Vagina (tissue), 2 donors: ENCODE measurements around the gene C2orf49. TPM values are rescaled to one million over a fixed set of nuclear protein-coding genes. Genes with fewer than 3 reads are reported as not detected.

Experiments
- DNase-seq, 2 donors: peaks; one replicate each; pipeline ENCODE4 v3.0.0-alpha.2; 2017; ENCODE audit errors: extremely low spot score in 2 of 2
- H3K27ac ChIP-seq: fragments of 200-600 bp; sonication (generic); one replicate; pipeline ENCODE4 v1.5.1; 2019
- H3K27me3 ChIP-seq: fragments of 200-600 bp; sonication (generic); one replicate; pipeline ENCODE4 v1.5.1; 2019
- H3K36me3 ChIP-seq, 2 donors: fragments of 200-600 bp; sonication (generic); one replicate each; pipeline ENCODE4 v1.5.1; 2017 to 2019
- H3K4me1 ChIP-seq: fragments of 200-600 bp; sonication (generic); one replicate; pipeline ENCODE4 v1.5.1; 2019
- H3K4me3 ChIP-seq, 2 donors: fragments of 200-600 bp; sonication (generic); 1 replicate in 1 of 2; 2 replicates in 1 of 2; pipeline ENCODE4 v1.5.1; 2016 to 2019
- H3K9me3 ChIP-seq: fragments of 200-600 bp; sonication (generic); one replicate; pipeline ENCODE4 v1.5.1; 2019
- POLR2A ChIP-seq, 2 donors: fragments of 450-650 bp; IDR thresholded peaks; one replicate each; pipeline ENCODE4 v1.6.1; 2017; ENCODE audit warnings: antibody characterized with exemption in 2 of 2, mild to moderate bottlenecking in 2 of 2, moderate library complexity in 2 of 2
- POLR2AphosphoS5 ChIP-seq, 2 donors: sonication (generic); formaldehyde crosslinking; IDR thresholded peaks; one replicate each; pipeline ENCODE4 v1.9.0; 2017; ENCODE audit warnings: antibody characterized with exemption in 2 of 2, mild to moderate bottlenecking in 2 of 2, low read depth in 1 of 2; ENCODE audit not compliant: insufficient read depth in 1 of 2
- intact Hi-C: fragments of 100-400 bp; cut with DNase I; formaldehyde crosslinking; loops from one replicate; pipeline ENCODE4 v1.15.1; 2023
- total RNA-seq: library from RNA; depleted of rRNA; stranded (reverse); fragments of >200 nt; gene quantifications from one replicate; pipeline ENCODE4 v1.2.3, GENCODE V29; 2016
- TF ChIP-seq, protein P1 (sequence below), 3 experiments: fragments of 450-650 bp in 2 of 3; fragments of 200-600 bp in 1 of 3; sonication (generic) in 1 of 3; IDR thresholded peaks; one replicate each; pipeline ENCODE4 v1.5.1; 2017 to 2019; ENCODE audit warnings: antibody characterized with exemption in 3 of 3, mild to moderate bottlenecking in 2 of 3, moderate library complexity in 2 of 3

Gene C2orf49
- total RNA-seq, 1 donor from 2014 or later, result 14.0 TPM

DNA sequence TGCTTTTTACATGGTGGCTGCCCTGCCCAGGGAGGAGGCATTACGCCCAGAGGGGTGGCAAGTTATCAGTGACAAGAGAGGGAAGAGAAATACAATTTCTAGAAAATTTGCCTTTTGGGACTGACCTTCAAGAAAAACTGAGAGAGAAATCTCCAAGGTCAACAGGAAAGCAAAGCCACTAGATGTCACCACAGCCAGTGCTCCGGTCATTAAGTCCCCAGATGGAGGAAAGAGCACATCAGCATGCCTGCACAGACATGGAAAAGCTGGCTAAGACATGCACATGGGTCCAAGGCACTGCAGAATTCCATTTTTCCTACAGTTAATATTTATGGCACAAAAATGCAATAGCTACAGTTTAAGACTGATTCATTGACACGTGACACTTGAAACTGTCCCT lies 40.5 kb downstream of the C2orf49 start:
- no peaks in the 10 kb centered on the region for H3K36me3 ChIP-seq
- H3K4me1 ChIP-seq, result peaks cover 55% of the 10 kb centered on the region
- intact Hi-C loops, result no loop called here

DNA sequence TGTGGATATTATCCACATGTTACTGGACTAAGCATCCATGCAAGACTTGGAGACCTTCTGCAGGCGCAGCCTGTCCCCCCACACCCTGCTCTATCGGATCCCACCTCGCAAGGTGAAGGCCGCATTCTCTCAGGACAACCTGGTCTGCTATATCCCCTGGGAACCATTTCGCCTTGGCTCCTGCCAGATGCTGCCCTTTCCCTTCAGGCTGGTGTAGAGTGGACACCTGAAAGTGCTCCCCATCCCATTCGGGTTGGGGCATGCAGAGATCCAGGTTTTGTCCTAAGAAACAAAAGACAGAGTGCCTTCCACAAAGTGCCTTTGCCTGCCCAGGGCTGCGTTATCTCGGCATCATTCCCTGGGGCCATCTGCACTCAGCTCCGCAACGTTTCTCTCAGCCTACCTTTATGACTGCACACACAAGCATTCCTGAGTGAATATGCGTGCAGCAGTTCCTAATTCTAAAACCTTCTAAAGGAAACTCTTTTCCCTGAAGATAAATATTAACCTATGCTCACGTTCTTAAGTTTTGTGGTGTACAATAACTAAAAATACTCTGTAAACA lies 41.0 kb downstream of the C2orf49 start:
- no peak overlapping the region for H3K4me3 ChIP-seq
- TF ChIP-seq, protein P1, sequence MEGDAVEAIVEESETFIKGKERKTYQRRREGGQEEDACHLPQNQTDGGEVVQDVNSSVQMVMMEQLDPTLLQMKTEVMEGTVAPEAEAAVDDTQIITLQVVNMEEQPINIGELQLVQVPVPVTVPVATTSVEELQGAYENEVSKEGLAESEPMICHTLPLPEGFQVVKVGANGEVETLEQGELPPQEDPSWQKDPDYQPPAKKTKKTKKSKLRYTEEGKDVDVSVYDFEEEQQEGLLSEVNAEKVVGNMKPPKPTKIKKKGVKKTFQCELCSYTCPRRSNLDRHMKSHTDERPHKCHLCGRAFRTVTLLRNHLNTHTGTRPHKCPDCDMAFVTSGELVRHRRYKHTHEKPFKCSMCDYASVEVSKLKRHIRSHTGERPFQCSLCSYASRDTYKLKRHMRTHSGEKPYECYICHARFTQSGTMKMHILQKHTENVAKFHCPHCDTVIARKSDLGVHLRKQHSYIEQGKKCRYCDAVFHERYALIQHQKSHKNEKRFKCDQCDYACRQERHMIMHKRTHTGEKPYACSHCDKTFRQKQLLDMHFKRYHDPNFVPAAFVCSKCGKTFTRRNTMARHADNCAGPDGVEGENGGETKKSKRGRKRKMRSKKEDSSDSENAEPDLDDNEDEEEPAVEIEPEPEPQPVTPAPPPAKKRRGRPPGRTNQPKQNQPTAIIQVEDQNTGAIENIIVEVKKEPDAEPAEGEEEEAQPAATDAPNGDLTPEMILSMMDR (IDR thresholded peaks at IDR 0.05), result no peak
- TF ChIP-seq POLR2AphosphoS5 (IDR thresholded peaks at IDR 0.05; ENCODE audit: insufficient read depth in 1 of 2, low read depth in 1 of 2) (no peak), POLR2A (IDR thresholded peaks at IDR 0.05) (no peak)
- H3K27me3 ChIP-seq, result no peaks in the 10 kb centered on the region
- H3K36me3 ChIP-seq, result no peaks in the 10 kb centered on the region
- H3K27ac ChIP-seq, result no peak overlapping the region
- DNase-seq, result no peak
- H3K9me3 ChIP-seq, result no peaks in the 10 kb centered on the region
- intact Hi-C loops, result no loop called here
- peaks cover 51% of the 10 kb centered on the region for H3K4me1 ChIP-seq

More for the DNA sequence above, 40.5 kb downstream of the C2orf49 start:
- no peaks in the 10 kb centered on the region for H3K27me3 ChIP-seq
- no peaks in the 10 kb centered on the region for H3K9me3 ChIP-seq
- DNase-seq, result no peak
- no peak overlapping the region for H3K27ac ChIP-seq
- no peak for TF ChIP-seq POLR2A (IDR thresholded peaks at IDR 0.05)
- TF ChIP-seq POLR2AphosphoS5 (IDR thresholded peaks at IDR 0.05; ENCODE audit: insufficient read depth in 1 of 2, low read depth in 1 of 2), result no peak
- TF ChIP-seq, protein P1 (IDR thresholded peaks at IDR 0.05), result no peak
- H3K4me3 ChIP-seq, result no peak overlapping the region

DNA sequence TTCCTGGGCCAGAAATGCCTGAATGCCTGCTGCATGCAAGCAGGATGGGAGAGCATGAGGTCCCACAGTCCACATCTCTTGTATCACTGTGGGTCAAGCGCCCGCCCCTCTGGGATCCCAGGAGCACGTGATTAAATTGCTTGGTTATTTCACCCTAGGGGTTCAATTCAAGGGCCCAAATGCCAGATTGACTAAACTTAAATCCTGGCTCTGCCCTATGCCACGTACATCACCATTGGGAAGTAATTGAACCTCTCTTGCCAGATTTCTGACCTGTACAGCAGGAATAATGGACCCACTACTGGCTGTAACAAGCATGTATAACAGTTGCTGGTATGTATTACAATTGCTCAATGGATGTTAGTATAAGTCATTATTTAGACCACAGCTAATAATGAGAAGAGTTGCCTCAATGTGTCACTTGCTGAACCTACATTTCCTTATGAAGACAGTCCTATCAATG lies 41.6 kb downstream of the C2orf49 start:
- intact Hi-C loops, result no loop called here
- Histone ChIP-seq H3K9me3 (no peaks in the 10 kb centered on the region), H3K36me3 (no peaks in the 10 kb centered on the region), H3K4me3 (no peak overlapping the region), H3K4me1 (peaks cover 45% of the 10 kb centered on the region), H3K27me3 (no peaks in the 10 kb centered on the region), H3K27ac (no peak overlapping the region)
- TF ChIP-seq POLR2A (IDR thresholded peaks at IDR 0.05) (no peak), POLR2AphosphoS5 (IDR thresholded peaks at IDR 0.05; ENCODE audit: insufficient read depth in 1 of 2, low read depth in 1 of 2) (no peak)
- TF ChIP-seq, protein P1 (IDR thresholded peaks at IDR 0.05), result no peak
- no peak for DNase-seq

DNA sequence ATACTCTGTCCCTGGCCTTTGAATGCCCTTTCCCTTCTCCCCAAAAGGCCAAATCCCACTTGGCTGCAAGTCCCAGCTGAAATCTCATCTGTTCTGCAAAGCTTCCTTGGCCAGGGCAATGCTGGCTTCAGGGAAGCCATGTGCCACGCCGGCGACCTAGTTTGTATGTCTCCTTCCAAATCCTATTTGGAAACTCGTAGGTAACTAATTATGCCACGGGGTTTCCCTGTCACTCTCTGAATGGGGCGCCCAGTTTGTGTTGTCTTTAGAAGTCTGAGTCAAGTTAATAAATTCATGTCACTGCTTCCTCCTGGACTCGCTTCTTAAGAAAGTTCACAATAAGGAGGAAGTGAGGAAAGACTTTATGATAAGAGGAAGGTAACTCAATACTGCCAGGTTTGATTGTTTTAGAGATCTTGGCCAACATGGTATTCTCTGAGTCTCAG lies 42.4 kb downstream of the C2orf49 start:
- intact Hi-C loops, result no loop called here
- no peaks in the 10 kb centered on the region for H3K27me3 ChIP-seq
- H3K4me1 ChIP-seq, result peaks cover 37% of the 10 kb centered on the region

More for the DNA sequence above, 42.4 kb downstream of the C2orf49 start:
- TF ChIP-seq, protein P1 (IDR thresholded peaks at IDR 0.05), result no peak
- TF ChIP-seq POLR2A (IDR thresholded peaks at IDR 0.05), result no peak
- TF ChIP-seq POLR2AphosphoS5 (IDR thresholded peaks at IDR 0.05; ENCODE audit: insufficient read depth in 1 of 2, low read depth in 1 of 2), result no peak
- Histone ChIP-seq H3K36me3 (no peaks in the 10 kb centered on the region), H3K9me3 (no peaks in the 10 kb centered on the region), H3K4me3 (no peak overlapping the region), H3K27ac (peak overlapping the region; percentile 68)
- no peak for DNase-seq
